ENCODE results near the gene FBXL15.
A peak's percentile ranks its signal among the peaks of the same experiment; 100 is the strongest.

FBXL15 gene

GRCh38 chr10:102408728-102409603 is 11.7 kb upstream of the FBXL15 start:
- TF ChIP-seq ELF4 (IDR thresholded peaks at IDR 0.05) (no peak), ARNT (IDR thresholded peaks at IDR 0.05) (no peak), SUZ12 (IDR thresholded peaks at IDR 0.05) (no peak), FOXA1 (IDR thresholded peaks at IDR 0.05) (no peak), PKNOX1 (IDR thresholded peaks at IDR 0.05) (no peak), HDGF (IDR thresholded peaks at IDR 0.05; ENCODE audit: borderline replicate concordance) (no peak), FOXK2 (IDR thresholded peaks at IDR 0.05) (no peak), L3MBTL2 (conservative IDR thresholded peaks at IDR 0.05) (no peak), TARDBP (IDR thresholded peaks at IDR 0.05) (no peak), NFRKB (IDR thresholded peaks at IDR 0.05) (no peak), ZNF384 (IDR thresholded peaks at IDR 0.05) (no peak), CTBP1 (IDR thresholded peaks at IDR 0.05; ENCODE audit: borderline replicate concordance) (no peak), LEF1 (IDR thresholded peaks at IDR 0.05; ENCODE audit: borderline replicate concordance) (no peak), BHLHE40 (IDR thresholded peaks at IDR 0.05; ENCODE audit: borderline replicate concordance) (no peak)
- ChIA-PET POLR2A (interaction anchor here (0.6 to 2.2 kb wide), 6 partner anchors 9 to 41 kb away, joined by 3 to 7 read pairs (median 3); partner anchors contain the start of genes CUEDC2, FBXL15 and NFKB2), CTCF (interaction anchor here (0.7 to 1.2 kb wide), 3 partner anchors 9 to 15 kb away, joined by 3 to 5 read pairs (median 3); partner anchors contain the start of gene FBXL15)
- peak; percentile 54 for DNase-seq (ENCODE audit: extremely low spot score)

- ChIA-PET POLR2A (interaction anchor here (0.6 to 2.2 kb wide), 7 partner anchors 10 to 41 kb away, joined by 3 to 7 read pairs (median 3); partner anchors contain the start of genes CUEDC2, FBXL15 and NFKB2), CTCF (interaction anchor here (0.7 to 1.2 kb wide), 3 partner anchors 10 to 16 kb away, joined by 3 to 5 read pairs (median 3); partner anchors contain the start of gene FBXL15)
- no peak for DNase-seq (ENCODE audit: extremely low spot score)
- TF ChIP-seq L3MBTL2 (conservative IDR thresholded peaks at IDR 0.05) (no peak), PKNOX1 (IDR thresholded peaks at IDR 0.05) (no peak), TARDBP (IDR thresholded peaks at IDR 0.05) (no peak)
Measured at GRCh38 chr10:102409604-102410428, 10.8 kb upstream of the FBXL15 start.

- ChIA-PET POLR2A (interaction anchor here (0.6 to 2.2 kb wide), 5 partner anchors 10 to 22 kb away, joined by 3 to 7 read pairs (median 3); partner anchors contain the start of genes CUEDC2, FBXL15 and NFKB2), CTCF (interaction anchor here (0.6 to 1.0 kb wide), 2 partner anchors 17 to 176 kb away, joined by 3 read pairs; no protein-coding TSS in a partner anchor)
- TF ChIP-seq ARNT (IDR thresholded peaks at IDR 0.05) = no peak
- no peak for TF ChIP-seq ZNF384 (IDR thresholded peaks at IDR 0.05)
- TF ChIP-seq FOXK2 (IDR thresholded peaks at IDR 0.05) = no peak
- TF ChIP-seq HDGF (IDR thresholded peaks at IDR 0.05; ENCODE audit: borderline replicate concordance) = no peak
- TF ChIP-seq SUZ12 (IDR thresholded peaks at IDR 0.05) = no peak
- TF ChIP-seq BHLHE40 (IDR thresholded peaks at IDR 0.05; ENCODE audit: borderline replicate concordance) = no peak
- TF ChIP-seq ELF4 (IDR thresholded peaks at IDR 0.05) = no peak
- no peak for DNase-seq (ENCODE audit: extremely low spot score)
Measured at GRCh38 chr10:102410429-102411073, 10.1 kb upstream of the FBXL15 start.

- ChIA-PET POLR2A (interaction anchor here (1.1 to 2.2 kb wide), 4 partner anchors 8 to 39 kb away, joined by 3 to 7 read pairs (median 5); partner anchors contain the start of genes CUEDC2, FBXL15 and NFKB2), CTCF (interaction anchor here (0.6 to 1.2 kb wide), 3 partner anchors 8 to 242 kb away, joined by 4 to 5 read pairs (median 4); no protein-coding TSS in a partner anchor)
- TF ChIP-seq SP1 (IDR thresholded peaks at IDR 0.05) = no peak
- TF ChIP-seq L3MBTL2 (conservative IDR thresholded peaks at IDR 0.05) = no peak
- no peak for TF ChIP-seq SUZ12 (IDR thresholded peaks at IDR 0.05)
- no peak for TF ChIP-seq ZNF384 (IDR thresholded peaks at IDR 0.05)
- TF ChIP-seq CTBP1 (IDR thresholded peaks at IDR 0.05; ENCODE audit: borderline replicate concordance) = no peak
- no peak for TF ChIP-seq FOXK2 (IDR thresholded peaks at IDR 0.05)
- no peak for DNase-seq (ENCODE audit: extremely low spot score)
Measured at GRCh38 chr10:102411341-102412255, 9.0 kb upstream of the FBXL15 start.

- ChIA-PET CTCF (interaction anchor here (1.1 to 1.2 kb wide), 2 partner anchors 9 to 13 kb away, joined by 4 to 5 read pairs; no protein-coding TSS in a partner anchor), POLR2A (interaction anchor here (1.4 to 1.7 kb wide), 3 partner anchors 15 to 38 kb away, joined by 3 to 7 read pairs (median 3); partner anchors contain the start of gene CUEDC2)
- TF ChIP-seq CTBP1 (IDR thresholded peaks at IDR 0.05; ENCODE audit: borderline replicate concordance) (no peak), FOXK2 (IDR thresholded peaks at IDR 0.05) (no peak), FOXA1 (IDR thresholded peaks at IDR 0.05) (no peak), ELF4 (IDR thresholded peaks at IDR 0.05) (no peak), SP1 (IDR thresholded peaks at IDR 0.05) (no peak)
- DNase-seq (ENCODE audit: extremely low spot score) = no peak
Measured at GRCh38 chr10:102412293-102412692, 8.3 kb upstream of the FBXL15 start.
